GM19468 (cell line): ENCODE data around the gene TAF5L.
A peak's percentile ranks its signal among the peaks of the same experiment; 100 is the strongest.

Source experiments
- ATAC-seq: cut with Tn5 transposase; IDR thresholded peaks from one replicate; pipeline ENCODE4 v1.9.1; 2021; ENCODE audit warnings: mild to moderate bottlenecking, moderate library complexity, moderate number of reproducible peaks; ENCODE audit not compliant: unreplicated experiment; ENCODE audit errors: extremely low read depth

TAF5L gene

DNA sequence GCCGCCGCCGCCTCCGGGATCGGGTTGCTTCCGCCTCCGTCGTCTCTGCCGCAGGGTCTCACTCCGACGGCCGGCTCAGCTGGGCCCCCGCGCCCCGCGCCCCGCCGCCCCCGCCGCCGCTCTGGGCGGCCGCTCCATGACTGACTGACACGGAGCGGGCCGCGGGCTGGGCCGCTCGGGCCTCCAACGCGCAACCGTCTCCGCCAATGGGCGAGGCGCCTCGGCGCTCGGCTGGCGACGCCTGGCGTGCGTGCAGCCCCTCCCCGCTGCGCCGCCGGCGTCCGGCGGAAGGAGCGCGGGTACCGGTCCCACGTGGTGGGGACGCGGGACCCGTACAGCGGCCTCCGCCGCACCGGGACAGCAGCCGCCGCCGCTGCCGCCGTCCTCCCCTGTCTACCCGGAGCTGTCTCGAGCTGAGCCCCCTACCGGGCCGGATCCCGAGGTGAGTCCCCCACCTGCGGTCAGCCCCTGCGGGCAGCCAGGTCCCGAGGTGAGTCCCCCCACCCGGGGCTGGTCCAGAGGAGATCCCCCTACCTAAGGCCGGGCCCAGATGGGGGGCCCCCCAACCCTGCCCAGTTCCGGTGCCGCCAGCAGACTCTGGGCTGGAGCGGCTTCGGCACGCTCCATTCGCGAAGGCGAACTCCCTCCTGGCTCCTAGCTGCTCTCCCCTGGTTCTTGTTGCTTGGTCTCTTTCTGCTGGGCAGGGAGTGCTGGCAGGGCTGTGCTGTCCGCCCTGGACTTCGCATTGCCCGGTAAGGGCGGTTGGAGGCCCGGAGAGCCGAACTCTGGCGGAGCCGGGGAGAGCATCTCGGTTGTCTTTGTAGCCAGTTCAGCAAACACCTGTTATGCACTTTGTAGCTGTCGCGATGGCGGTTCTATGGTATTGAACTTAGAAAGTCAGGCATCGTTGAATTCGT is at the start of gene TAF5L, which contains the start of gene URB2:
Gene TAF5L, minus strand, starts transcription at position 208 of the 917 bp plus-strand sequence. CDS start 11,640 bp downstream, outside the sequence.
Gene URB2, plus strand, starts transcription at position 333 of the 917 bp plus-strand sequence. CDS start 1,387 bp downstream, outside the sequence.
- ATAC-seq: peak; percentile 83

GRCh38 chr1:229675396-229675795 is 49.5 kb upstream of the TAF5L start:
- no peak for ATAC-seq

DNA sequence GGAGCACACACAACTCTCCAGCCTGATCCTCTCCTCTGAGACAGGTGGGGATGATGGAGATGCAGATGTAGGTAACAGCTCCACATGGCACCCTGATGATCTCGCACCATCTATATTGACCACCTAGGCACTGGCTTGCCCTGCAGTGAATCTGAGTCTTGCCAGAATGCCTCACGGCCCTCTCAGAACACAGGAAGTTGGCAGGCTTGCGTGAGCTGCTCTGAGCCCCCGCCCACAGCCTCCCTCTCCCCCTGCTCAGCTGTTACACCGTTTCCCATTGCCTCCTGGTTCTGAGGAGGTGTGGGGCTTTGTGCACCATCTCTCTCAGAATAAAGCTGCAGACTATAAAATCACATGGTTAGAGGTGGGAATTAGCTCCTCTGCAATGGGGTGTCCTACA is 48.1 kb upstream of the TAF5L start:
- no peak for ATAC-seq

- ATAC-seq: no peak
Measured at GRCh38 chr1:229672246-229672645, 46.3 kb upstream of the TAF5L start.

DNA sequence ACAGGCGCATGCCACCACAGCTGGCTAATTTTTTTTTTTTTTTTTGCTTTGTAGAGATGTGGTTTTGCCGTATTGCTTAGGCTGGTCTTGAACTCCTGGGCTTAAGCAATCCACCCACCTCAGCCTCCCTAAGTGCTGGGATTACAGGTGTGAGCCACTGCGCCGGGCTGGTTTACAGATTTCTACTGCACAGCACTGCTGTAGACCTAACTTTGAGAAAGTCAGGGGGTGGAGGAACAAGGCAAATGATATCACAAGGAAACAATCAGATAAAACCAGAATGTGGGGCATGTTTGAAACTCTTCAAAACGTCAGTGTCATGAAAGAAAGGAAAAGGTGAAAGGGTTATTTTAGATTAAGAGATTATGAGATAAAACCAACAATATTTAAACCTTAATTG is 45.4 kb upstream of the TAF5L start:
- ATAC-seq: no peak

DNA sequence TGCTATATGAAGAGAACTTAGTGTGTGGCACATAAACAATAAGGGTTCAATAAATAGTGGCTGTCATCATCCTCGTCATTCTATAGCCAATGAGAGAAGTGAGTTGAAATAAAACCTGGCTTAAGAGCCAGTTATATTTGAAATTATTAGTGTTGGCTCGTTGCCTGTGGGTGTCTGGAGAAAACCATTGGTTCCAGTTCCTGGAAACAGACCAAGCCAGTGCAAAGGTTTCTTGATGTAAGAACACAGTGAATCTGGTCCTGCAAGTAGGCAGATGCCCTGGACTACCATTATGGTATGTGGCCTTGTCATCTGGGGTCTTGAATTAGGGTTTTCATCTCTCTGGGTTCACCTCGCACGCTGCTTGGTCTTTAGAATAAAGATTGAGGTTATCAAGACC is 43.4 kb upstream of the TAF5L start:
- no peak for ATAC-seq

DNA sequence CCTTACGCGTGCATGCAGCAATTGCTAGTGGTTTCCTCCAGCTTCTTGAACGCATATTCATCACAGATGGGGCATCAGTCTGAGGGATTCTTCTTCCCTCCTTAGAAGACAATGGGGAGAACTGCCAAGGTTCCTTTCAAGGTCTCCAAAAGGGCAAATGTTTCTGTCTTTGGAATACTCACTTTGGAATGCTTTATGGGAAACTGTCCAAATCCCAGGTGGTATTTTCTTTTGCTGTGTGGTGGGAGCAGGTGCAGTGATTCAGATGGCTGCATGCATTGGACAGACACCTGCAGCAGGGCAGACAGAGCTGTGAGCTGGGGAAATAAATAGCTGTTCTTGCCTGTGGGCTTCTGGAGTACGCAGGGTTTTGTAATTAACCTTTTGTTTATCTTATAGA is 40.7 kb upstream of the TAF5L start:
- no peak for ATAC-seq

GRCh38 chr1:229665912-229666558 is 40.1 kb upstream of the TAF5L start:
- ATAC-seq: no peak

GRCh38 chr1:229664133-229664689 is 38.3 kb upstream of the TAF5L start:
- no peak for ATAC-seq

DNA sequence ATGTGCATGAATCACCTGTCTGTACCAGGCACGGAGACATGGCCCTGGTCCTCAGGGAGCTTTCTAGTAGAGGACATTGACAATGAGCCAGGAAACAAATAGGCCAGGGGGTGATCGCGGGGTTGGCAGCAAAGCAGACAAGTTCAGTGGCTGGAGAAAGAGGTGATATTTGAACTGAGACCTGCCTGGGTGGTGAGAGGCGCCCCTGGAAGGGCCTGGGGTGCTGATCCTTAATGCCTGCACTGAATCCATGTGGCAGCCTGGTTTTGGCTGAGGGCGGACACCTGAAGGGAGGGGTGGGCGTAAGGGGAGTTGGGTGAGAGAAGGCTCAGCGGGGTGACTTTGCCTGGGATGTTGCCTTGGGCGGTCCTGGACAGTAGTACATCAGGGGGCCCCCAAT is 36.0 kb upstream of the TAF5L start:
- no peak for ATAC-seq

DNA sequence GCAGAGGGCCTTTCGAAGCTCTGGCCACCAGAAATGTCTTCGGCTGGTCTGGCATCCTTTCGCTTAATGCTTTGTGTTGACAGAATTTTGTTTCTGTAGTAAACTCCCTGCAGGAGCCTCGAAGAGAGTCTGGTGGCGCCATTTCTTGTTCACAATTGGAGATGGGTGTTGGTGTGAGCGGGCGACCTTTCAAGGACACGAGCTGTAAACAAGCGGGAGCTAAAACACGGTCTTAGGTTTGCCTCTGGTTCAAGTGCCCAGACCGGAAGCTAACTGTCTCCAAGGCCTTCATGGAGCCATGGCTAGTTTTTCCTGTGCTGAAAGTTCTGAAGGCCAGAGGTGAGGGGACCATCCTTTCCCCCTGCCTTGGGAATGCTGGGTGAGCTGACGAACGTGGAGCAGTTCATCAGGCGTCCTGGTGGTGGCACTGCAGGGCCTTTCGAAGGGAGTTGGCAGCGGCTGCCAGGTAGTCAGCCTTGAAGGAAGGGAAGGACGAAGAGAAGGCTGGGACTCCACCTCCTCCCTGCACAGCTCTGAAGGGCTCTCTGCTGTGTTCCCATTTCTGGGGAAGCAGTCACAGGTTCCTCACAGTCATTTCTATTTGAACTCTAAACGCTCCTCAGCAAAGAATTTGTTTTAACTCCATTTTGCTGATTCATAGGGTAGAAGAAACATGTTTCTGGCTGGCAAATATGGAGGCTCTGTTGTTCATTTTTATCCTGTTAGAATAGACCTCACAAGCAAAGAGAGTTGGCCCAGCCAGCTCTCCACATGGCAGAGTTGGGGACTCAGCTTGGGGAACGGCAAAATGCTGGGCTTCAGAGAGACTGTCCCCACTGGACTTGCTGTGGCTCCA is 35.3 kb upstream of the TAF5L start:
- no peak for ATAC-seq

- ATAC-seq: no peak
Measured at GRCh38 chr1:229657993-229658755, 32.3 kb upstream of the TAF5L start.

DNA sequence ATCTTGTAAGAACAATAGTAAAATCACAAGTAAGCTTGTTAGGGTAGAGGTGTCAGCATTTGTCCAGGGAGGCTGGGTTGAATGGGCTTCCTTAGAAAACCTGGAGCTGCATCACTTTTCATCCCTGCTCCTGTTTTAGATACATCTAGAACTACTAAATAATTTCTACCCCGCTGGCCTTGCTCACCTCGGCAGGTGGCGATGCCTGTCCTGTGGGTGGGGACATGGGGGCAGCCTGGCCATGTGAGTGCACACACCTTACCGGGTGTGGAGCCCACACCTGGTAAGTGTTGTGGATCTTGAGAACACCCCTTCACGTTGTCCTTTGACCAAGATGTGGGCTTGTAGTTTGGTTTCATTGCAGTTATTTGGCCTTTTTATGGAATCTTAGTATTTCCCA is 29.9 kb upstream of the TAF5L start:
- ATAC-seq: no peak

DNA sequence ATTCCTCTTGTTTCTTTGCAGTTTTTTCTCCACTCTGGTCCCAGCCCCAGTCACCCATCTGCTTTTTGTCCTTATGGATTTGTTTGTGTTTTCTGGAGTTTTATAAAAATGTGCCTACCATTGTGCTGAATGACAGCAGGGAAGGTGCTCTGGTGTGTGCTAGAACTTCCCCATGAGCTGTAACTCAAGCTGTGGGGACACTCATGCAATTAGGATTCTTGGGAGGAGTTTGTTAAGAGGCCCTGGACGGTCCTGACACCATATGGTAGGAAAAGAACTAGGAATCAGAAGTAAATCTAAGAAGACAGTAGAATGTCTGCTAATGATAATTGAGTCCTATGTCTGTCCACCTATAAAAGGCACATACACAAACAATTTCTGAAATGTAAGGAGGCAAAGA is 27.5 kb upstream of the TAF5L start:
- no peak for ATAC-seq

GRCh38 chr1:229651546-229651945 is 25.6 kb upstream of the TAF5L start:
- ATAC-seq: no peak

DNA sequence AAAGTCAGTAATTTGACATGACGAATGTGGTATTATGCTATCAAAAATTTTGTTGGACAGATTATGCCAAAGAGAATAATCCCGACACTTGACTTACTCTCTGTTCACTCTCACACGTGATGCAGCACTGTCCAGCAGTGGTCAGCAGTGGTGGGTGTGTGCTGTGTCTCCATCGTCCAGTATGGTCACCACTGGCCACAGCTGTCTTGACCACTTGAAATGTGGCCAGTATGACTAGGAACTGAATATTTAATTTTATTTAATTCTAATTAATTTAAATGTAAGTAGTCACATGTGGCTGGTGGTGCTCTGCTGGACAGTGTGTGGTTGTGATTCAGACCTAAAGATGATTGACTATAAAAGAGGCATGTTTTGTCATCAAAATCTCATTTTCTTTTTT is 24.1 kb upstream of the TAF5L start:
- ATAC-seq: no peak

DNA sequence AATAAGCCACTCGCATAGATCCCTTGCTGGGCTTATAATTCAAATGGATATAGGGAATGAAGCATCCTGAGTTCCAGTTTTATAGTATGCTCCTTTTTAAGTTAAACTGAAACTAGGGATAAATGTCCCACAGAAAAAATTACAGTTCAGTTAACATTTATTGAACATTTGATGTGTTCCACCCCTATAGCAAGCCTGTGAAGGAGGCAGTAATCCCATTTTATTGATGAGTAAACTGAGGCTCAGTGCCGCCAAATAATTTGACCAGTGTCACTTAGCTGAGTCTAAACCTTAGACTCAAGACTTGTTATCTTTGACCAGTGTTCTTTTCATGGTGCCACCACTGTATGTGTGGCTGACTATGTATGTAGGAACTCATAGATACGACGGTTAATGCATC is 22.5 kb upstream of the TAF5L start:
- no peak for ATAC-seq

GRCh38 chr1:229645324-229645993 is 19.5 kb upstream of the TAF5L start:
- ATAC-seq: no peak
